ENCODE results near the gene CEP89. TPM values are rescaled to one million over a fixed set of nuclear protein-coding genes. Genes with fewer than 3 reads are reported as not detected.
A peak's percentile ranks its signal among the peaks of the same experiment; 100 is the strongest.
"Not testable (repeated sequence)": the region's sequence is repeated elsewhere in the genome, so short reads cannot be mapped to it uniquely, and the experiment has no call there.

CEP89 gene
- total and polyA plus RNA-seq, 2 donors (not counting 1 experiment from before 2014, with no cell fraction given): 6.3 to 13.8 TPM

- no peaks in the 10 kb centered on the region for H3K79me2 ChIP-seq (ENCODE audit: control insufficient read depth, insufficient read depth, low read length)
- no peak overlapping the region for H3K9ac ChIP-seq (ENCODE audit: insufficient read depth, low read length)
- H4K20me1 ChIP-seq (ENCODE audit: control insufficient read depth, extremely low read depth, insufficient read depth, low read length): no peaks in the 10 kb centered on the region
- DNase-seq (ENCODE audit: low read depth in 2 of 2): no peak
- no peak overlapping the region for H3K4me3 ChIP-seq (replicated peaks in 1 of 4; ENCODE audit: control extremely low read depth in 1 of 4, insufficient read depth in 1 of 4, low read depth in 3 of 4, low read length in 4 of 4)
- no peaks in the 10 kb centered on the region for H3K4me1 ChIP-seq (ENCODE audit: control insufficient read depth, extremely low read depth, insufficient read depth, low read length)
- H3K27ac ChIP-seq (ENCODE audit: insufficient read depth, low read length): no peak overlapping the region
- no peak for TF ChIP-seq EZH2 (IDR thresholded peaks at IDR 0.05; ENCODE audit: low read length, missing control alignments)
- no peaks in the 10 kb centered on the region for H3K9me3 ChIP-seq (ENCODE audit: control insufficient read depth, insufficient read depth, low read depth, low read length)
- no peaks in the 10 kb centered on the region for H3K36me3 ChIP-seq (ENCODE audit: control insufficient read depth, insufficient read depth, low read length)
- H2AFZ ChIP-seq (ENCODE audit: low read length): no peak overlapping the region
- no peak overlapping the region for H3K4me2 ChIP-seq (ENCODE audit: extremely low read depth, insufficient read depth, low read length)
- H3K27me3 ChIP-seq (ENCODE audit: control insufficient read depth, insufficient read depth, low read length): no peaks in the 10 kb centered on the region
These were observed 33.7 kb upstream of the CEP89 start for GRCh38 chr19:33005440-33005839.

GRCh38 chr19:33003424-33004024 lies 31.8 kb upstream of the CEP89 start:
- not testable (repeated sequence) for H3K27ac ChIP-seq (ENCODE audit: insufficient read depth, low read length); H3K79me2 ChIP-seq (ENCODE audit: control insufficient read depth, insufficient read depth, low read length); H3K4me3 ChIP-seq (replicated peaks in 1 of 4; ENCODE audit: control extremely low read depth in 1 of 4, insufficient read depth in 1 of 4, low read depth in 3 of 4, low read length in 4 of 4); H2AFZ ChIP-seq (ENCODE audit: low read length); H3K9ac ChIP-seq (ENCODE audit: insufficient read depth, low read length); H4K20me1 ChIP-seq (ENCODE audit: control insufficient read depth, extremely low read depth, insufficient read depth, low read length); H3K27me3 ChIP-seq (ENCODE audit: control insufficient read depth, insufficient read depth, low read length); H3K4me1 ChIP-seq (ENCODE audit: control insufficient read depth, extremely low read depth, insufficient read depth, low read length); DNase-seq (ENCODE audit: low read depth in 2 of 2); H3K4me2 ChIP-seq (ENCODE audit: extremely low read depth, insufficient read depth, low read length); H3K9me3 ChIP-seq (ENCODE audit: control insufficient read depth, insufficient read depth, low read depth, low read length); H3K36me3 ChIP-seq (ENCODE audit: control insufficient read depth, insufficient read depth, low read length)

DNA sequence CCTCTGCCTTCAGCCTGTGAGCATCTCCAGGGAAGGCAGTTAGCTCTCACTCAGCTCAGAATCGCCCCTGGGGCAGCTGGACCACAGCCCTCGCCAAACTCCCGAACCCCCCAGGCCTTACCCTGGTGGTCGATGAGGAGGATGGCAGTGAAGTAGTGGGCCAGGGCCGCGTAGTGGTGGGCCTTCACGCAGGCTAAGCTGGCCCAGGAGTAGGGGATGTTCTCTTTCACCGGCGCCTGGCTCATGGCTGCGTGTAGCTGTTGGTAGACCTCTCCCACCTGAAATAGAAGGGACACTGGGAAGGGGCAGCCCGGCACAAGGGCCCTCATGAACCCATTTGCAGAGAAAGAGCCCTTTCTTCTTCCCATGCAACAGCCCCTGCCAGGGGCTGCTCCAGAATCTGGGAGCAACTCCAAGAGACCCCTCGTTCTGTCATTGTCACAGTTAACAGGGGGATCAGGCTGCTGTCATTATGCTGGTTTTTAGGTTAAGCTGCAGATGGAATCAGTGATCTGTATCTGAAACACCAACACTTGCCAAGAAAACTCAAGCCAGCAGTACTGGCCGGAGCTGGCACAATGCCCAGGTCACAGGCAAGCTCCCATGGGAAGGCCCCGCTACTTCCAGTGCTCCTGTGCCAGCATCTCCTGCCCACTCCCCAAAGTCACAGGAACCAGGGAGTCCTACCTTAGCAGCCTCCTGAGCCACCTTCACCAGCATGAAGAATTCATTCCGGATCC lies 30.5 kb upstream of the CEP89 start:
- H3K4me2 ChIP-seq (ENCODE audit: extremely low read depth, insufficient read depth, low read length); H3K4me3 ChIP-seq (replicated peaks in 1 of 4; ENCODE audit: control extremely low read depth in 1 of 4, insufficient read depth in 1 of 4, low read depth in 3 of 4, low read length in 4 of 4); H2AFZ ChIP-seq (ENCODE audit: low read length); H4K20me1 ChIP-seq (ENCODE audit: control insufficient read depth, extremely low read depth, insufficient read depth, low read length); H3K27me3 ChIP-seq (ENCODE audit: control insufficient read depth, insufficient read depth, low read length); H3K4me1 ChIP-seq (ENCODE audit: control insufficient read depth, extremely low read depth, insufficient read depth, low read length); H3K79me2 ChIP-seq (ENCODE audit: control insufficient read depth, insufficient read depth, low read length); H3K9me3 ChIP-seq (ENCODE audit: control insufficient read depth, insufficient read depth, low read depth, low read length); H3K9ac ChIP-seq (ENCODE audit: insufficient read depth, low read length); H3K36me3 ChIP-seq (ENCODE audit: control insufficient read depth, insufficient read depth, low read length); H3K27ac ChIP-seq (ENCODE audit: insufficient read depth, low read length): not testable (repeated sequence)
- peak in 1 of 2 donors; percentile 3 for DNase-seq (ENCODE audit: low read depth in 2 of 2)

GRCh38 chr19:33000910-33001309 lies 29.2 kb upstream of the CEP89 start:
- Histone ChIP-seq H3K27ac (ENCODE audit: insufficient read depth, low read length) (no peak overlapping the region), H2AFZ (ENCODE audit: low read length) (no peak overlapping the region), H3K9ac (ENCODE audit: insufficient read depth, low read length) (no peak overlapping the region), H3K4me1 (ENCODE audit: control insufficient read depth, extremely low read depth, insufficient read depth, low read length) (no peaks in the 10 kb centered on the region), H3K4me2 (ENCODE audit: extremely low read depth, insufficient read depth, low read length) (no peak overlapping the region), H3K9me3 (ENCODE audit: control insufficient read depth, insufficient read depth, low read depth, low read length) (no peaks in the 10 kb centered on the region), H3K36me3 (ENCODE audit: control insufficient read depth, insufficient read depth, low read length) (no peaks in the 10 kb centered on the region), H3K4me3 (replicated peaks in 1 of 4; ENCODE audit: control extremely low read depth in 1 of 4, insufficient read depth in 1 of 4, low read depth in 3 of 4, low read length in 4 of 4) (no peak overlapping the region), H3K27me3 (ENCODE audit: control insufficient read depth, insufficient read depth, low read length) (no peaks in the 10 kb centered on the region), H3K79me2 (ENCODE audit: control insufficient read depth, insufficient read depth, low read length) (no peaks in the 10 kb centered on the region), H4K20me1 (ENCODE audit: control insufficient read depth, extremely low read depth, insufficient read depth, low read length) (no peaks in the 10 kb centered on the region)
- TF ChIP-seq, protein P1, sequence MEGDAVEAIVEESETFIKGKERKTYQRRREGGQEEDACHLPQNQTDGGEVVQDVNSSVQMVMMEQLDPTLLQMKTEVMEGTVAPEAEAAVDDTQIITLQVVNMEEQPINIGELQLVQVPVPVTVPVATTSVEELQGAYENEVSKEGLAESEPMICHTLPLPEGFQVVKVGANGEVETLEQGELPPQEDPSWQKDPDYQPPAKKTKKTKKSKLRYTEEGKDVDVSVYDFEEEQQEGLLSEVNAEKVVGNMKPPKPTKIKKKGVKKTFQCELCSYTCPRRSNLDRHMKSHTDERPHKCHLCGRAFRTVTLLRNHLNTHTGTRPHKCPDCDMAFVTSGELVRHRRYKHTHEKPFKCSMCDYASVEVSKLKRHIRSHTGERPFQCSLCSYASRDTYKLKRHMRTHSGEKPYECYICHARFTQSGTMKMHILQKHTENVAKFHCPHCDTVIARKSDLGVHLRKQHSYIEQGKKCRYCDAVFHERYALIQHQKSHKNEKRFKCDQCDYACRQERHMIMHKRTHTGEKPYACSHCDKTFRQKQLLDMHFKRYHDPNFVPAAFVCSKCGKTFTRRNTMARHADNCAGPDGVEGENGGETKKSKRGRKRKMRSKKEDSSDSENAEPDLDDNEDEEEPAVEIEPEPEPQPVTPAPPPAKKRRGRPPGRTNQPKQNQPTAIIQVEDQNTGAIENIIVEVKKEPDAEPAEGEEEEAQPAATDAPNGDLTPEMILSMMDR (conservative IDR thresholded peaks at IDR 0.05 in 1 of 2, IDR thresholded peaks at IDR 0.05 in 1 of 2; ENCODE audit: low read depth in 1 of 2, low read length in 2 of 2): no peak
- TF ChIP-seq EZH2 (IDR thresholded peaks at IDR 0.05; ENCODE audit: low read length, missing control alignments): no peak
- no peak for DNase-seq (ENCODE audit: low read depth in 2 of 2)
